NCI-H774 (cell line): Measurements from ENCODE around the gene MT1M.
"Not testable (repeated sequence)": the region's sequence is repeated elsewhere in the genome, so short reads cannot be mapped to it uniquely, and the experiment has no call there.

Experiments used
- DNase-seq: peaks from one replicate; lab custom pipeline; 2025; lab: John Stamatoyannopoulos, UW

MT1M gene

GRCh38 chr16:56649820-56650219 is 17.4 kb downstream of the MT1M start:
- DNase-seq: no peak

GRCh38 chr16:56651586-56651985 is 19.1 kb downstream of the MT1M start, which contains the start of gene MT1B:
TSS of gene MT1B (plus strand) at chr16:56651886. CDS start at chr16:56651954, 68 bp downstream.
- DNase-seq: no peak

GRCh38 chr16:56652600-56652999 is 20.1 kb downstream of the MT1M start:
- no peak for DNase-seq

- no peak for DNase-seq
Measured at GRCh38 chr16:56653218-56653617, 20.8 kb downstream of the MT1M start.

- peak; percentile 63 for DNase-seq
Measured at GRCh38 chr16:56657555-56658326, 25.3 kb downstream of the MT1M start, which contains the start of gene MT1F. TSS of gene MT1F (plus strand) at chr16:56657959. CDS start at chr16:56658059, 100 bp downstream.

- DNase-seq: no peak
Measured at GRCh38 chr16:56658327-56658875, 25.9 kb downstream of the MT1M start.

- no peak for DNase-seq
Measured at GRCh38 chr16:56662357-56663354, 30.2 kb downstream of the MT1M start.

GRCh38 chr16:56664506-56664905 is 32.0 kb downstream of the MT1M start:
- no peak for DNase-seq

GRCh38 chr16:56665286-56666261 is 33.1 kb downstream of the MT1M start:
- DNase-seq: not testable (repeated sequence)

- DNase-seq: peak; percentile 33
Measured at GRCh38 chr16:56667581-56668571, 35.4 kb downstream of the MT1M start, which contains the start of gene MT1G. TSS of gene MT1G (minus strand) at chr16:56668065. CDS start at chr16:56667993, 72 bp downstream.

- no peak for DNase-seq
Measured at GRCh38 chr16:56669005-56669839, 36.8 kb downstream of the MT1M start, which contains the start of gene MT1H. TSS of gene MT1H (plus strand) at chr16:56669814. CDS start at chr16:56669885, 71 bp downstream.

GRCh38 chr16:56669840-56670619 is 37.6 kb downstream of the MT1M start:
- no peak for DNase-seq

- DNase-seq: no peak
Measured at GRCh38 chr16:56670620-56670934, 38.1 kb downstream of the MT1M start.

- DNase-seq: not testable (repeated sequence)
Measured at GRCh38 chr16:56671691-56672090, 39.2 kb downstream of the MT1M start.

GRCh38 chr16:56672171-56672570 is 39.7 kb downstream of the MT1M start:
- DNase-seq: not testable (repeated sequence)

GRCh38 chr16:56672761-56673536 is 40.5 kb downstream of the MT1M start:
- no peak for DNase-seq

- DNase-seq: no peak
Measured at GRCh38 chr16:56673921-56674320, 41.5 kb downstream of the MT1M start.
